ENCODE data around the gene ZG16.
A peak's percentile ranks its signal among the peaks of the same experiment; 100 is the strongest.
"Not testable (repeated sequence)": the region's sequence is repeated elsewhere in the genome, so short reads cannot be mapped to it uniquely, and the experiment has no call there.

The ZG16 gene

GRCh38 chr16:29753516-29753915, 24.5 kb upstream of the ZG16 start:
- no peak for DNase-seq

- DNase-seq: no peak
These were observed 21.4 kb upstream of the ZG16 start for GRCh38 chr16:29756654-29757053.

GRCh38 chr16:29757086-29757485, 21.0 kb upstream of the ZG16 start:
- not testable (repeated sequence) for DNase-seq

GRCh38 chr16:29757950-29758466, 20.0 kb upstream of the ZG16 start:
- no peak for DNase-seq

- no peak for DNase-seq
These were observed 17.3 kb upstream of the ZG16 start for GRCh38 chr16:29760567-29761279.

GRCh38 chr16:29761280-29761651, 16.8 kb upstream of the ZG16 start:
- not testable (repeated sequence) for DNase-seq

GRCh38 chr16:29761882-29762281, 16.2 kb upstream of the ZG16 start:
- no peak for DNase-seq

GRCh38 chr16:29763326-29763725, 14.7 kb upstream of the ZG16 start:
- no peak for DNase-seq

GRCh38 chr16:29765167-29766032, 12.7 kb upstream of the ZG16 start:
- DNase-seq: no peak

GRCh38 chr16:29766571-29766970, 11.5 kb upstream of the ZG16 start:
- DNase-seq: no peak

- DNase-seq: no peak
These were observed 11.0 kb upstream of the ZG16 start for GRCh38 chr16:29767062-29767461.

- DNase-seq: no peak
These were observed 8.5 kb upstream of the ZG16 start for GRCh38 chr16:29769507-29769906.

- no peak for DNase-seq
These were observed 7.7 kb upstream of the ZG16 start for GRCh38 chr16:29770250-29770929.

- DNase-seq: not testable (repeated sequence)
These were observed 5.7 kb upstream of the ZG16 start for GRCh38 chr16:29772330-29772729.

GRCh38 chr16:29774730-29775129, 3.3 kb upstream of the ZG16 start:
- DNase-seq: no peak

GRCh38 chr16:29775742-29776408, 2.2 kb upstream of the ZG16 start:
- DNase-seq: no peak

- DNase-seq: no peak
These were observed 1.4 kb downstream of the ZG16 start for GRCh38 chr16:29779474-29779873.

GRCh38 chr16:29783094-29783953, 5.3 kb downstream of the ZG16 start:
- not testable (repeated sequence) for DNase-seq

- DNase-seq: peak; percentile 26 to 43
These were observed 6.1 kb downstream of the ZG16 start for GRCh38 chr16:29784157-29784556.

GRCh38 chr16:29784901-29785500, 6.9 kb downstream of the ZG16 start:
- peak; percentile 79 to 84 for DNase-seq

GRCh38 chr16:29787155-29787554, 9.1 kb downstream of the ZG16 start:
- DNase-seq: not testable (repeated sequence)

All from stimulated activated CD4-positive, alpha-beta T cell treated with anti-CD3 and anti-CD28 coated beads, Interleukin-2, amount 100 ng/mL, for 24 hours (primary cell).